ENCODE data around the gene ZMYND10. TPM values are rescaled to one million over a fixed set of nuclear protein-coding genes. Genes with fewer than 3 reads are reported as not detected.
A peak's percentile ranks its signal among the peaks of the same experiment; 100 is the strongest.

Gene ZMYND10
- total RNA-seq, 2 experiments from 2014 or later: 1.7 to 2.8 TPM

DNA sequence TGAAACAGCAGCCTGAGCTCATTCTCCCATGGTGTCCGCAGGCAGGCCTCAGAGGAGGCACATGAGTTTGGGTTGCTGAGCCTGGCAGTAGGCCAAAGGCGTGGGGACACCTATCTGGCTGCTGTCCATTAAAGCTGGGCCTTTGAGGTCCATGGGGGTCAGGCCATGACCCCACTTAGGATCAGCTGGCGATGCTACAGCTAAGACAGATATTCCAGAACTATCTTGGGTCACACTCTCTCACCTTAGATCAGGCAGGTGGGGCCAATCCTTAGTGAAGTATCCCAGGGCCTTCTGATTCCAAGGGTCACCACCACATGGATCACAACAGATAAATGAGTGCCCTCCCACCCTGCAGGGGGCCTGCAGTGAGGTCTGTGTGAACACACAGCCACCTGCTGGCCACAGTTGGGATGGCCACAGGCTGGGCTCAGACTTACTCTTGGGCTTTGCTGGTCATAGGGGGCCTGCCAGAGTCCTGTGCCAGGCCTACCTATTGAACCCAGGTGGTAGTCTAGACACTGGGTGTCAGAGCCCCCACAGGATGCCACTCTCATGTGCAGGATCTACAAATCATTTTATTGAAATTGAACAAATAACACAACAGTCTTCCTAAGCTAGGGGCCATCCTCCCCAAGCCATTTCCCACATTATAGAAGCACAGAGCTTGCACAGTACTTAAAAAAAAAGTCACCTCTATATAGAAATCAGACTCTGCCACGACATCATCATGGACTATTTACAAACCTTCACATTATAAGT is 21.0 kb downstream of the ZMYND10 start:
- Histone ChIP-seq H2AFZ (ENCODE audit: low read length) (no peak overlapping the region), H3K27ac (ENCODE audit: low read depth, low read length, poor library complexity, severe bottlenecking) (no peak overlapping the region), H3K36me3 (ENCODE audit: insufficient read depth, low read length) (peaks cover 22% of the 10 kb centered on the region), H3K9me3 (ENCODE audit: low read length) (no peaks in the 10 kb centered on the region), H4K20me1 (ENCODE audit: insufficient read depth, low read length) (no peaks in the 10 kb centered on the region), H3K79me2 (ENCODE audit: insufficient read depth, low read depth, low read length) (peaks cover 12% of the 10 kb centered on the region; the same call in 1 of the 2 replicates), H3K4me2 (ENCODE audit: low read length) (no peak overlapping the region), H3K4me3 (ENCODE audit: low read depth, low read length, poor library complexity, severe bottlenecking) (no peak overlapping the region), H3K9me2 (ENCODE audit: insufficient read depth, low read length) (no peaks in the 10 kb centered on the region), H3K4me1 (ENCODE audit: insufficient read depth, low read length, poor library complexity, severe bottlenecking) (peaks cover 29% of the 10 kb centered on the region)
- no peak for TF ChIP-seq EZH2phosphoT487 (IDR thresholded peaks at IDR 0.05; ENCODE audit: borderline replicate concordance, low read depth, low read length)
- TF ChIP-seq, protein P1, sequence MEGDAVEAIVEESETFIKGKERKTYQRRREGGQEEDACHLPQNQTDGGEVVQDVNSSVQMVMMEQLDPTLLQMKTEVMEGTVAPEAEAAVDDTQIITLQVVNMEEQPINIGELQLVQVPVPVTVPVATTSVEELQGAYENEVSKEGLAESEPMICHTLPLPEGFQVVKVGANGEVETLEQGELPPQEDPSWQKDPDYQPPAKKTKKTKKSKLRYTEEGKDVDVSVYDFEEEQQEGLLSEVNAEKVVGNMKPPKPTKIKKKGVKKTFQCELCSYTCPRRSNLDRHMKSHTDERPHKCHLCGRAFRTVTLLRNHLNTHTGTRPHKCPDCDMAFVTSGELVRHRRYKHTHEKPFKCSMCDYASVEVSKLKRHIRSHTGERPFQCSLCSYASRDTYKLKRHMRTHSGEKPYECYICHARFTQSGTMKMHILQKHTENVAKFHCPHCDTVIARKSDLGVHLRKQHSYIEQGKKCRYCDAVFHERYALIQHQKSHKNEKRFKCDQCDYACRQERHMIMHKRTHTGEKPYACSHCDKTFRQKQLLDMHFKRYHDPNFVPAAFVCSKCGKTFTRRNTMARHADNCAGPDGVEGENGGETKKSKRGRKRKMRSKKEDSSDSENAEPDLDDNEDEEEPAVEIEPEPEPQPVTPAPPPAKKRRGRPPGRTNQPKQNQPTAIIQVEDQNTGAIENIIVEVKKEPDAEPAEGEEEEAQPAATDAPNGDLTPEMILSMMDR (conservative IDR thresholded peaks at IDR 0.05; ENCODE audit: low read length): peak; percentile 83
- ChIA-PET POLR2A (interaction anchor here (1.2 kb wide), 1 partner anchor 26 kb away, joined by 3 read pairs; the partner anchor contains the start of gene NPRL2), CTCF (ENCODE audit: unreplicated experiment) (interaction anchor here (1.9 kb wide), 1 partner anchor 32 kb away, joined by 5 read pairs; the partner anchor contains the start of gene IFRD2)
- no TSS peak for BruUV-seq (replicated peaks)
- intact Hi-C loops (cut with micrococcal nuclease; ENCODE audit: unreplicated experiment): loop anchor here (1.0 to 5.0 kb wide), 3 partner anchors 25 to 97 kb away; partner anchors contain the start of genes HYAL3 and NAA80
- peak; percentile 70 for DNase-seq (ENCODE audit: low spot score)

DNA sequence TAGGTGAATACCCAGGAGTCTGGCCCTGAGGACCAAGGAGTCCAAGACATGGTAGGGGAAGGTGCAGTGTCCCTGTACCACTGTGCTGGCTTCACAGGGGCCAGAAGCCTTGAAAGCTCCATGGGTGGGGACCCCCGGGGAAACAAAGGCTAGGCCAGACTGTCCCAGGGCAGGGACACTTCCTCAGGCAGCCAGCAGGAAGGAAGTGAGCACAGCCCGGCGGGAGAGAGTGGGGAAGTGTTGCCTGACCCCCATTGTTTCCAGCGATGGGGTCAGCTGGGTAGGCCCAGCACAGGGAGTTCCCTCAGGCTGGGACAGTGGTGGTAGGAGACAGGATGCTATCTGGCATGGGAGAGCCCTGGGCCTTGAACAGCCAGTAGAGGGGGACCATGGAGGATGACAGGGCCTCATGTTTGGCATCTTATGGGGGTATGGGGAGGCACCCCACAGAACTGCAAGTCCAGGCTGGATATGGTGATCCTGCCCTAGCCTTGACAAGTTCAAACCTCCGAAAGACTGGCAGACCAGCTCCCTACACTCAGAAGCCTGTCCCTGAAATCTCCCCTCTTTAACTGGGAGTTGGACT is 21.8 kb downstream of the ZMYND10 start:
- Histone ChIP-seq H3K9me3 (ENCODE audit: low read length) (no peaks in the 10 kb centered on the region), H3K36me3 (ENCODE audit: insufficient read depth, low read length) (peaks cover 20% of the 10 kb centered on the region; the same call in 1 of the 2 replicates), H2AFZ (ENCODE audit: low read length) (no peak overlapping the region), H3K4me3 (ENCODE audit: low read depth, low read length, poor library complexity, severe bottlenecking) (no peak overlapping the region), H3K27ac (ENCODE audit: low read depth, low read length, poor library complexity, severe bottlenecking) (no peak overlapping the region), H3K4me1 (ENCODE audit: insufficient read depth, low read length, poor library complexity, severe bottlenecking) (peaks cover 34% of the 10 kb centered on the region), H3K79me2 (ENCODE audit: insufficient read depth, low read depth, low read length) (peaks cover 12% of the 10 kb centered on the region; the same call in 1 of the 2 replicates), H4K20me1 (ENCODE audit: insufficient read depth, low read length) (no peaks in the 10 kb centered on the region), H3K9me2 (ENCODE audit: insufficient read depth, low read length) (no peaks in the 10 kb centered on the region), H3K4me2 (ENCODE audit: low read length) (no peak overlapping the region)
- DNase-seq (ENCODE audit: low spot score): no peak
- CTCF ChIA-PET (ENCODE audit: unreplicated experiment): interaction anchor here (1.9 kb wide), 1 partner anchor 31 kb away, joined by 5 read pairs; the partner anchor contains the start of gene IFRD2
- TF ChIP-seq EZH2phosphoT487 (IDR thresholded peaks at IDR 0.05; ENCODE audit: borderline replicate concordance, low read depth, low read length): no peak
- TF ChIP-seq, protein P1 (conservative IDR thresholded peaks at IDR 0.05; ENCODE audit: low read length): no peak
- intact Hi-C loops (cut with micrococcal nuclease; ENCODE audit: unreplicated experiment): loop anchor here (1.0 to 5.0 kb wide), 3 partner anchors 24 to 96 kb away; partner anchors contain the start of genes HYAL3 and NAA80
- BruUV-seq (replicated peaks): no TSS peak
- POLR2A ChIA-PET: interaction anchor here (1.2 kb wide), 1 partner anchor 27 kb away, joined by 3 read pairs; the partner anchor contains the start of gene NPRL2

All from OCI-LY7 (cell line).